NCI-H128 (cell line): ENCODE data around the gene PDLIM5.

Experiments
- DNase-seq: peaks from one replicate; lab custom pipeline; 2025; ENCODE audit not compliant: unreplicated experiment; lab: John Stamatoyannopoulos, UW

PDLIM5 gene

GRCh38 chr4:94525993-94526728 is 74.4 kb downstream of the PDLIM5 start:
- no peak for DNase-seq

GRCh38 chr4:94527556-94528233 is 76.0 kb downstream of the PDLIM5 start:
- DNase-seq: no peak

- DNase-seq: no peak
Observed at GRCh38 chr4:94528792-94529451, 77.2 kb downstream of the PDLIM5 start.

GRCh38 chr4:94530073-94530472 is 78.3 kb downstream of the PDLIM5 start:
- no peak for DNase-seq

- DNase-seq: no peak
Observed at GRCh38 chr4:94531991-94532789, 80.4 kb downstream of the PDLIM5 start.

- no peak for DNase-seq
Observed at GRCh38 chr4:94533405-94534223, 81.9 kb downstream of the PDLIM5 start.

GRCh38 chr4:94534401-94535312 is 82.9 kb downstream of the PDLIM5 start:
- no peak for DNase-seq

- no peak for DNase-seq
Observed at GRCh38 chr4:94536049-94536448, 84.3 kb downstream of the PDLIM5 start.

GRCh38 chr4:94536649-94537469 is 85.1 kb downstream of the PDLIM5 start:
- no peak for DNase-seq

- DNase-seq: no peak
Observed at GRCh38 chr4:94537921-94538628, 86.3 kb downstream of the PDLIM5 start.

- no peak for DNase-seq
Observed at GRCh38 chr4:94540476-94540875, 88.7 kb downstream of the PDLIM5 start.

GRCh38 chr4:94544811-94545210 is 93.1 kb downstream of the PDLIM5 start:
- no peak for DNase-seq

- no peak for DNase-seq
Observed at GRCh38 chr4:94545296-94545695, 93.6 kb downstream of the PDLIM5 start.

- no peak for DNase-seq
Observed at GRCh38 chr4:94546949-94547348, 95.2 kb downstream of the PDLIM5 start.

GRCh38 chr4:94548571-94548970 is 96.8 kb downstream of the PDLIM5 start:
- DNase-seq: no peak

- DNase-seq: no peak
Observed at GRCh38 chr4:94550352-94550751, 98.6 kb downstream of the PDLIM5 start.

GRCh38 chr4:94550851-94551250 is 99.1 kb downstream of the PDLIM5 start:
- DNase-seq: no peak
